GM12865 (cell line): ENCODE measurements around the gene KIAA1217.

Source experiments
- DNase-seq: peaks from one replicate; pipeline ENCODE4 v3.0.0; 2010; ENCODE audit warnings: low read depth
- H3K4me3 ChIP-seq: 2 replicates; pipeline ENCODE4 v1.5.1; 2011; ENCODE audit warnings: mild to moderate bottlenecking, low read depth, low read length, control low read depth
- CTCF ChIP-seq: IDR thresholded peaks from 2 replicates; pipeline ENCODE4 v1.5.1; 2011; ENCODE audit warnings: low read length, control low read depth, low read depth, inconsistent platforms; ENCODE audit not compliant: insufficient read depth; ENCODE audit errors: missing control alignments

Gene KIAA1217

GRCh38 chr10:24371396-24371795, 162.5 kb downstream of the KIAA1217 start:
- DNase-seq, result no peak
- H3K4me3 ChIP-seq, result no peak overlapping the region
- no peak for TF ChIP-seq CTCF

- TF ChIP-seq CTCF, result no peak
- no peak for DNase-seq
- H3K4me3 ChIP-seq, result no peak overlapping the region
Measured at GRCh38 chr10:24374134-24374915, 165.4 kb downstream of the KIAA1217 start.

- no peak overlapping the region for H3K4me3 ChIP-seq
- no peak for TF ChIP-seq CTCF
- no peak for DNase-seq
Measured at GRCh38 chr10:24375510-24375909, 166.6 kb downstream of the KIAA1217 start.

- no peak overlapping the region for H3K4me3 ChIP-seq
- DNase-seq, result no peak
- no peak for TF ChIP-seq CTCF
Measured at GRCh38 chr10:24376731-24377130, 167.8 kb downstream of the KIAA1217 start.

DNA sequence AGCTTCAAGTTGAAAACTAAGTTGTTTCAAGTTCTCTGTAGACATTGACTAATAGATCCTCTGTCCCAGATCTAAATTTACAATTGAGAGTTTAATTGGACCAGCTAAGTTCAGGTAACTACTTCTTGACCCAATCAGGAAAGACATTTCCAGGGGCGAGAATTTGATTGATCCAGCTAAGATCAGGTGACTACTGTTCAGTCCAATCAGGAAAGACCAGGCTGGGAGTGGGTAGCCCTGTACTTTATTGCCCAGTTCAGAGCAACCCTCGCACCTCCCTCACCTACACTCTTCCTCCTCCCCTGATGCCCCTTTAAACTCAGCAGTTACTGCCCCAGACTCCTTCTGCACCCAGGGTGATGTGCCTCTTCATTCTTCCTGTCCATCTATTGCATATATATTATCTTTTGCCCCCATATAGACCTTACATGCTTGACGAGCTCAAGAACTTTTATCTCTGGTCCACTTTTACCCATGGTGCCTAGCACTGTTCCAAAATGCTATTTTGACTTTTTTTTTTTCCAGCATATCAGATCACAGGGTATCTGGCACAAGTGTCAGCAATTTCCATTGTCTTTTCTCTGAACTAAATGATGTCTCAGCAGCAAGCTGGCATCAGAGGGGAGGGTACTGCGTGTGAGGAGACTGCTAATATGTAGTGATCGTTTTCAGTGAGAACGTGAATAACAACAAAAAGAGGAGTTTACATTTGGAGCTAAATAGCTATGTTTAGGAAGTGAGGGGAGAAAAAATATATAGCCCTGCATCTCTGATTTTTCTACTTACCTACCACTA, 169.4 kb downstream of the KIAA1217 start:
- no peak for TF ChIP-seq CTCF
- no peak for DNase-seq

GRCh38 chr10:24381235-24382010, 172.5 kb downstream of the KIAA1217 start:
- TF ChIP-seq CTCF, result no peak
- DNase-seq, result no peak

More for the DNA sequence above, 169.4 kb downstream of the KIAA1217 start:
- no peak overlapping the region for H3K4me3 ChIP-seq

More at GRCh38 chr10:24381235-24382010, 172.5 kb downstream of the KIAA1217 start:
- H3K4me3 ChIP-seq, result no peak overlapping the region
